ENCODE measurements around the gene NABP1.

DNA sequence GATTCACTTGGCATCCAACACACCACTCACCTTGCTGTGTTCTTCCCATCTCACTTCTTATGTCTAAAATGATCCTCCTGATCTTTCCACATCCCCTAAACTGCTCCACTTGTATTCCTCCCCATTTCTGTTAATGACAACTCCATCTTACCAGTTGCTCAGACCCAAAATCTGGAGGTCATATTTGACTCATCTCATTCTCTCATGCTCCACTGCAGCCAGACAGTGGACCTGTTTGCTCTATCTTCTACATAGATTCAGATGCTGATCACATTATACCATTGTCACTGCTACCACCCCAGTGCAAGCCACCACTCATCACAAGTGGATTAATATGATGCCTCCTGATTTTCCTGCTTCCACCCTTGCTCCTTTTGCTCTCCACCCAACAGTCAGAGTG, 7.9 kb upstream of the NABP1 start:
- TF ChIP-seq POLR2AphosphoS5 (IDR thresholded peaks at IDR 0.05; ENCODE audit: low read depth, low read length) (no peak), POLR2A (IDR thresholded peaks at IDR 0.05; ENCODE audit: low read depth, low read length) (no peak), TAF1 (IDR thresholded peaks at IDR 0.05; ENCODE audit: borderline replicate concordance, low read depth, low read length) (no peak)
